Retina (tissue), 1 donor: ENCODE data around the gene TPPP3.
"Not testable (repeated sequence)": the region's sequence is repeated elsewhere in the genome, so short reads cannot be mapped to it uniquely, and the experiment has no call there.

Experiments
- DNase-seq: peaks from one replicate; pipeline ENCODE4 v3.0.0-alpha.2; 2016

TPPP3 gene

DNA sequence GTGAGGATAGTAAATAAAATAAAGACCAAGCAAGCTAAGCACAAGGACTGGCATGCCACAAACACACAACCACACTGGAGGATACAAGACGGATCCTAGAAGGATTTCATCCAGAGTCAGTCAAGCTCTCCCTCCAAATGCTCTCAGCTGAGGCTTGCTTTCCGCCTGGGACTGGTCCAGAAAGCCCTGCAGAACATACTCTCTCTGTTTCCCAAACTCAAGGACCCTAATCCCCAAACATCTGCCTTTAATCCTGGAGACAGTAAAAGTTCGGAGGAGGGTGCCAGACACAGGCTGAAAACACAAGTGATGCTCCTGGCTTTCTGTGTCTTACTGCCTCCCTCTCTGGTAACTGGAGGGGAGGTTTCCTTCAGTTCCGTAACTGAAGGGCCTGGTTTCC is 32.3 kb upstream of the TPPP3 start:
- DNase-seq = no peak

DNA sequence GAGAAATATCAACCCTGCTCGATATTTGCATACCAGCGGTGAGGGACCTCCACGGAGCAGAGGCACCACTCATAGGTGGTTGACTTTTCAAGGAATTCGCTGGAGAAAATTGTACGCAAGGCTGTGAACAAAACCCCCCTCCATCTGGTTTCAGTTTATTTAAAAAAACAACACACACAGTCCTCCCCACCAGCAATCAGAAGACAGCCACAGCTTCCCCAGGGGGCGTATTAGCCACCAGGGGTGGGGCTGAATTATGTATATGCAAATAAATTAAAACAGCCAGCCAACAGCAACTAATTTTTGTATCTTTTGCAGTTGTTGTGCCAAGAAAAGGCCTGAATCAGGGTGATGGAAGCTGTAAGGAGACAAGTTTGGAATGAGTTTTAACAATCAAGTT is 31.8 kb upstream of the TPPP3 start:
- DNase-seq = no peak

DNA sequence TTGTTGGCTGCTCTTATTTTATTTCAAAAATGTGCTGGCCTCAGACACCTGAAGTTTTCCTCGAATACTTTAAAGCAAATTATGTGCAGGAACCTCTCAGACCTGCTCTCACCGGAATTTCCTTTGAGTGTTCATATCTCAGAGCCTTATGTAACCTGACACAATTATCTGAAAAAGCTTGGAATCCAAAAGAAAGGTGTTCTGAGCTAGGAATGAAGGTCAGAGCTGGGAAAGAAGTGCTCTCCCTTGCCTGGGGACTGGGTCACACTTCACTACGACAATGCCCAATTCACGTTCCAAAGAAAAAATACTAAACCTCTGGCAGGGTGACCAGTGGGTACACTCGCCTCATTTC is 30.9 kb upstream of the TPPP3 start:
- no peak for DNase-seq

DNA sequence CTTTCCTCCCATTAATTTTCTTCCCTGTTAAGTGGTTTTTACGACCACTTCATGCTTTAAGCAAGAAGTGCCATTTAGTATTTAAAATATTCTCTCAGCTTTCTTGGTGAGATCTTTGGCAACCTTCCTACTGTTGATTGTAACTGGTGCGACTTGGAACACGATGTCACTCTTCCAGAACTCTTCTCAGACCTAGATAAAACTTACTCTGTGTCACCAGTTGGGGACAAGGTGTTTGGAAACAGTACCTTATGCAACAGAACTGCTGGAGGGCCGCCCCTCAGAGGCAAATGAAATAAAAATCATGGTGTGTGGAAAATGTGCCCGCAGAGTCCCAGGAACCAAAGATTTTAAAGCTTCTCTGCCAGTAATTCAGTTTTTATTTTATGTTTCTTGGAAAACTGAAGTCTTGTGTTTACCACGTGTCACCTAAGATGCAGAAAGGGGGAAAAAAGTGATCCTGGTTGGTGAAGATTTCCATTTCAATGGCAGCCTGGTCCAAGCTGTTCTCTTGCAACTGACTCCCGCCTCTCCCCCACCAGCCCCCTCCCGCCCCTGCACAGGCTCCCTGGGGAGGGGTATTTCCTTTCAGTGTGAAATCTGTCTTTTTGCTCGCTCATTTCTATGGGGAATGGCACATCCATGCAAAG is 30.4 kb upstream of the TPPP3 start:
- DNase-seq = no peak

DNA sequence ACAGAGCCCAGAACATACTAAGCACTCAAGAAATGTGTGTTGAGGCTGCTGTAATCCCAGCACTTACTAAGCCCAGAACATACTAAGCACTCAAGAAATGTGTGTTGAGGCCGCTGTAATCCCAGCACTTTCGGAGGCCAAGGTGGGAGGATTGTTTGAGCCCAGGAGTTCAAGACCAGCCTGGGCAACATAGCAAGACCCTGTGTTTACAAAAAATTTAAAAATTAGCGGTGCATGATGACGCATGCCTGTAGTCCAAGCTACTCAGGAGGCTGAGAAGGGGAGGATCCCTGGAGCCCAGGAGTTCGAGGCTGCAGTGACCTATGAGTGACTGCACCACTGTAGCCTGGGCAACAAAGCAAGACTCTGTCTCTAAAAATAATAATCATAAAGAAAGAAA is 29.7 kb upstream of the TPPP3 start:
- DNase-seq = no peak

DNA sequence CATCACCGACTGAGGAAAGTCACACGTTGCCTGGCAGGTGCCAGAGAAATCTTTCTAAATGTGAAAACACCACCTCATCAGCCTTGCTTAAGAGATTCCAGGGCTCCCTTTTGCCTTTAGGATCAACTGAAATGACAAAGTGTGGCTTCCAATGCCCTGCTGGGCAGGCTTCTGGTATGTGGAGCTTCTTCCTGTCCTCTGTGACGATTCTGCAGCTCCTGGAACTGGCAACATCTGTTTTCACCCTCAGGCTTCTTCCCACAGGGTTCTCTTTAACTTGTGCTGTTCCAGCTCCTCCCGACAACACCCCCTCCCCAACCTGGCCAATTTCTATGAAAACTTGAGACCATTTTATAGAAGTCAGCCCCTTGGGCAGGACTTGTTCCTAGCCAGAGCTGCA is 27.7 kb upstream of the TPPP3 start:
- no peak for DNase-seq

DNA sequence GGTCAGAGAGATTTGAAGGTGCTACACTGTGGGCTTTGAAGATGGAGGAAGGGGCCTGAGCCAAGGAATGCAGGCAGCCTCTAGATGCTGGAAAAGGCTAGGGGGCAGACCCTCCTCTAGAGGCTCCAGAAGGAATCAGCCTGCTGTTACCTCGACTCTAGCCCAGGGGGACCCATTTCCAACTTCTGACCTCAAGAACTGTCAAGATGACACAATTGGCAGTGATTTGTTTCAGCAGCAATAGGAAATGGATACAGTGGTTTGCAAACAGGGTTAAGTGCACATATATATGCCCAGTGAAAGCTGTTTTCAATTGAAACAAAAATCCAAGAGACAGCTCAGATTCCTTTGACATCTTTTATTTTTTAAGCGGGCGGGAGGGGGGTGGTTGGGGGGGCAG is 26.6 kb upstream of the TPPP3 start:
- DNase-seq = no peak

DNA sequence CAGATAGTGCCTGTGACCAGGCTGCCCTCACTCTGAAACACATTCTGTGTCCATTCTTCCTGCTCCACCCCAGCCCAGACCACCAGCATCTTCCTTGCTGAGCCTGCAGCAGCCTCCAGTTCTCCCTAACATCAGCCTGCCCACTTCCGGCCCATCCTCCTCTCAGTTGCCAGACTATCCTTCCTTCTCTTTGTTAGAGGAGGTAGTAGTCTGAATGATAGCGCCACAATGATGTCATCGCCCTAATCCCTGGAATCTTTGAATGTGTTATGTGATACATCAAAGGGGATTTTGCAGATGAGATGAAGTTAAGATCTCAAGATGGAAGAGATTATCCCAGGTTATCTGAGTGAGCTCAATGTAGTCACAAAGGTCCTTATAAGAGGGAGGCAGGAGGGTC is 26.2 kb upstream of the TPPP3 start:
- no peak for DNase-seq

DNA sequence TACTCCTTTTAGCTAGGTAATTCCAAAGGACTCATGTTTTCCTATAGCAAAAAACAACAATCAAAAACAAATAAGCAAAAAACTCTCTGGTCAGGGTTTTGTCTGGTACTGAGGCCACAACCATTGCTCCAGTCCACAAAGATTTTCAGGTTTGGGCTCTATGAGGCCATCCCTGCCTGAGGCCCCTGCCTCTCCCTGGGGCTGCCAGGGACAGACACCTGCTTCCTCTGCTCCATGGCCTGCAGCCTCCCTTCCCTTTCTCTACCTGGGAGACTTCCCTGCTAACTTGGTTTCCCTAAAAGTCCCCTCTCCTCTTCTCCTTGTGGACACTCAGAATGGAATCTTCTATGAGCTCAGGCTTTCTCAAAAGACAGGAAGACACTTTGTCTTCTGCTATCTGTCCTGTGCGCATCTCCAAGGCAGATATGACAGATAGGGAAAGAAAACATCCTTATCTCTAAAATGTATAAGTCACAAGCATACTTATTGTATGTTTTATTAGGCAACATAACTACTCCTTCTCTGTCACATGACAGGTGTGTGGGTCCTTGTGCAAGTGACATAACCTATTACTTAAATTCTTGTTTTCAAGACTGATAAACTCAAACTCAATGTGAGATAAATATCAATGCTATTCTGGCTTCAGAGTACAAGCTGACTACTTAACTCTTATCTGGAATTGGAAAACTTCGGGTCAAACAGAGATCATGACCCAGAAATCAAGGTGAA is 24.2 kb upstream of the TPPP3 start:
- DNase-seq = no peak

DNA sequence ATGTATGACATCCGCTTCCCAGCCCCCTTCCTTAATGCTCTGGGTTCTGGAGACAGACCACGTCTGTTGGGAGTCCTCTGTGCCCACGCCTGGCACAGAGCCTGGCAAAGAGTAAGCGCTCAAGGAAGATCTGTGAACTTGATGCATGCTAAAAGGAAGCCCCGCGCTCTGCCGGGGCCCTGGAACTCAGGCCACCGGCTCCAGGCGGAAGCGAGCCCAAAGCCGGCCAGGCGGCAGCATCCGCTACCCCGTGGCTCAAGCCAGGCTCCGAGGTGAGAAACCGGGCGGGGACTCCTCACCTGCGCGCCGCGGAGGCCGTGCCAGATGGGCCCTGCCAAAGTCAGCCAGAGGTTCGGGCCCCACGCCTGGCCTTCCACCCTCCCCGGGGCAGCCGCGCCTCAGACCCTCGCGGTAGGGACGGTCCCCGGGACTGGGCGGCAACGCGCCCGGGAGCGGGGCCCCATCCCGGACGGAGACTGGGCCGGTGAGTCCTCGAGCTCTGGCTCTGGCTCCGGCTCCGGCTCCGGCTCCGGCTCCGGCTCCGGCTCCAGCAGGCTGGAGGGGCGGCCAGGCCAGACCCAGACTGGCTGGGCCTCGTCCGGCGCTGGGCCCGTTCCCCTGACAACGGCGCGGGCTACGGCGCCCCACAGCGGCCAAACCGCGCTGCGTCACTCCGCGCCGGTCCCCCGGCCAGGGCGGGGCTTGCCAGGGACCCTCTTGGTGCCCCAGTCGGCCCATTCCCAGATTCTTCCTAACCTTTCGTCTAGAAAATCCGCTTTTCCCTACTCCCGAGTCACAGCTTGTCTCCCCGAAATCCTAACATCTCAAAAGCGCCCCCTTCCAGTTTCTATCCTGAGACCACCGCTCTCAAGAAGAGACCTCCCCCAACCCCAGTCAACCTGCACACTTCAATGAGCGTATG is 22.8 kb upstream of the TPPP3 start, which contains the start of gene ZDHHC1:
Gene ZDHHC1 (minus strand): TSS at position 606 of the 922 bp plus-strand sequence. CDS start 8,702 bp downstream, outside the sequence.
- peak; percentile 96 for DNase-seq

DNA sequence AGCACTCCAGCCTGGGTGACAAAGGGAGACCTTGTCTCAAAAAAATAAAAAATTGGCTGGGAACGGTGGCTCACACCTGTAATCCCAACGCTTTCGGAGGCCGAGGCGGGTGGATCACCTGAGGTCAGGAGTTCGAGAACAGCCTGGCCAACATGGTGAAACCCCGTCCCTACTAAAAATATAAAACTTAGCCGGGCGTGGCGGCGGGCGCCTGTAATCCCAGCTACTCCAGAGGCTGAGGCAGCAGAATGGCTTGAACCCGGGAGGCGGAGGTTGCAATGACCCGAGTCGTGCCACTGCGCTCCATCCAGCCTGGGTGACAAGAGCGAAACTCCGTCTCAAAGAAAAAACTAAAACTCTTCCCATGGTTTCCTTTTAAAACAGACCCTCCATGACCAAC is 22.1 kb upstream of the TPPP3 start:
- not testable (repeated sequence) for DNase-seq

DNA sequence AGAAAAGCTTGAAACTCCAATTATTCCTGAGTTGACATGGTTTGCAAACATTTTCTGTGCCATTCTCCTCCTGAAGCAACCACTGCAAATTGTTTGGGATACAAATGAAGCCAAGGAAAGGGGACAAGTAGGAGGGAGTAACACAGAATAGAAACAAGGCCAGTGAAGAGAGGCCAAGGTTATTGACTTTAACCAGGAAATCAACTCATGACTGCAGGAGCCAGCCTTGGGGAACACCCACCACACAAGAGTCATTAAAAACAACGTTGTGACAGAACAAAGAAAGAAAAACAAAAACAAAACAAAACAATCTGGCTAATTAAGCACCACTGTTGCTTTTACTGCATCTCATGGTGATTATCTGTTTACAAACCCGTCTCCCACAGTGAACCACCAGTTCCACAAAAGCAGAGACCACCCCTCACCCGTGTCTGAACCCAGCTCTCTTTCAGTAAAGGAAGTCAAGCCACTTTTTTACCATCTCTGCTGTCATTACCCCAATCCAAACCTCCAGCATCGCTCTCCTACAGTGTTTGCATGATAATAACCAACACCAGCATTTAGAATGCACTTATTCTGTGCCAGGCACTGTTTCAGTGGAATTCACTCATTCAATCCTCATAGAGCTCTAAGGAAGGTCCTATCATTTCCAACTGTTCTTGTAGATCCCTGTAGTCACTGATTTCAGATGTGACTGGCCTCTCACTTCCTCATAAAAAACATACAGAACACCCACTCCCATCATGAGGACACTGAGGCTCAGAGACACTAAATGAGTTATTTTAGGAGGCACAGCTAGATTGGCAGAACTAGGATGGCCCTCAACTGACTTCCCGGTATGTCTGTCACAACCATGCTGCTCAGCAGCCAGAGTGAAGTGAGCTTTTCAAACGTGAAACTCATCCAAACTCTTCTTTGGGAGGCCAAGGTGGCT is 20.9 kb upstream of the TPPP3 start:
- no peak for DNase-seq

DNA sequence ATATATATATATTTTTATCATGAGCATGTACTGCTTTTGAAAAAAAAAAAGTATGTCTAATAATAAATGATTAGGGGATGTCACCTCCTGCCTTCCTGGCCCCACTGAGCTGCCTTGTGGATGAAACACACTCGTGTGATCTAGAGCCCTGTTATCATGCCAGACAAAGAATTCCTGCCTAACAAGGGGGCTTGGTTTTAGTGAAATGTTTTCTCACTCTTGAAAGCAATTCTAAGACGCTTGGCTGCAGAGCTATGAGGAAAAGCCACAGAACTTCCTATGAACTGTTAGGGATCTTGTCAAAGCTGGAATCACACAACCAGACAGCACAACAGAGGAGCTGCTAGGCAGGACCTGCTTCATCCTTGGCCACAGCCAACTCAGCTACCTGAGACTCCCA is 19.0 kb upstream of the TPPP3 start:
- no peak for DNase-seq

DNA sequence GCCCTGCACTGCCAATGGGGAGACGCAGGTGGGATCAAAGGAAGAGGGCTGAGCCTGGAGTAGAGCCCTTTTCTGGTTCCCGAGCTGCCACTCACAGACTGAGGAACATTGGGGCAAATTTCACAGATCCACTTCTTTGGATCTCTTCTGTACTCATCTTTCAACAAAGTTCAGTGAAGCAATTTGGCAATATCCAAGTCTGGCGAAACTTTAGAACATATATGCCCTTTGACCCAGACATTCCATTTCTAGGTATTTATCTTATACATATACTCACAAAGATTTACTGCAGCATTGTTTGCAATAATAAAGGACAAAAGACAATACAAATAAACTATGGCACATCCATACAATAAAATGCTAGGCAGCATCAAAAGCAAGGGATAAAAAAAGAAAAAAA is 18.0 kb upstream of the TPPP3 start:
- DNase-seq = no peak

DNA sequence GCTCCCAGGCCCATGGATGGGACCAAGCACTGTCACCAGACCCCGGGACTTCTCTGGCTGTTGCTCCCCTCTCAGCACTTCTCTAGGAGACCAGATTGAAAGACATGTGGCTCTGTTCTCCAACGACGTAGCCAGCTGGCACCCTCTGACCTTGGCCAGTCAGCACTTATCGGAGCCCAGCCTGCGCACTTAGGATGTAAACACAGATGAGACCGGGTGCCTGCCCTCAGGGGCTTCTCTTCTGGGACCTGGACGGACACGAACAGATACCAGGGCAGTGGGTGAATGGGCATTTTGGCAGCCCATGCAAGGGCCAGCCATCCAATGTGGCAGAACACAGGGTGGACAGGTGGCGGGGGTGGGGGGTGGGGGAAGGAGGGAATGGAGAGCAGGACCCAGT is 16.3 kb upstream of the TPPP3 start:
- no peak for DNase-seq

DNA sequence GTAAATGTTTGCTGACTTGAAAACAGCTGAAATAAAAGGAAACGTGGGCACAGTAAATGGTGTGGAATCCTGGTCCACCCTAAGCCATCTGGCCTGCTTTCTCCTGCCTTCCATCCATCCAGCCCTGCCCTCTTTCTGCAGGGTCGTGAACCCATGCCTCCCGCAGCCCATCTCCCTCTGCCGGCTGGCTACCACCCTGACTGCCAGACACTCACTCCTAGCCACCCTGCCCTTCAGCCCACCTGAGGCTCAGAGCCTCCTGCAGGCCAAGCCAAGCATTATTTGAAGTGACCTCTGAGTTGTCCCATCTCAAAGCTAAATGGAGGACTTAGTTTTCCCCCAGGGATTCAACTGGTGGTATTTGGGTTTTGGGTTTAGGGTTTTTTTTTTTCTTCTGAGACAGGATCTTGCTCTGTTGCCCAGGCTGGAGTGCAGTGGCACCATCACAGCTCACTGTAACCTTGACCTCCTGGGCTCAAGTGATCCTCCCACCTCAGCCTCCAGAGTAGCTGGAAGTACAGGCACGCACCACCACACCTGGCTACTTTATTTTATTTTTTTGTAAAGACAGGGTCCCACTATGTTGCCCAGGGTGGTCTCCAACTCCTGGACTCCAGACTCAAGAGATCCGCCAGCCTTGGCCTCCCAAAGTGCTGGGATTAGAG is 14.6 kb upstream of the TPPP3 start:
- no peak for DNase-seq

DNA sequence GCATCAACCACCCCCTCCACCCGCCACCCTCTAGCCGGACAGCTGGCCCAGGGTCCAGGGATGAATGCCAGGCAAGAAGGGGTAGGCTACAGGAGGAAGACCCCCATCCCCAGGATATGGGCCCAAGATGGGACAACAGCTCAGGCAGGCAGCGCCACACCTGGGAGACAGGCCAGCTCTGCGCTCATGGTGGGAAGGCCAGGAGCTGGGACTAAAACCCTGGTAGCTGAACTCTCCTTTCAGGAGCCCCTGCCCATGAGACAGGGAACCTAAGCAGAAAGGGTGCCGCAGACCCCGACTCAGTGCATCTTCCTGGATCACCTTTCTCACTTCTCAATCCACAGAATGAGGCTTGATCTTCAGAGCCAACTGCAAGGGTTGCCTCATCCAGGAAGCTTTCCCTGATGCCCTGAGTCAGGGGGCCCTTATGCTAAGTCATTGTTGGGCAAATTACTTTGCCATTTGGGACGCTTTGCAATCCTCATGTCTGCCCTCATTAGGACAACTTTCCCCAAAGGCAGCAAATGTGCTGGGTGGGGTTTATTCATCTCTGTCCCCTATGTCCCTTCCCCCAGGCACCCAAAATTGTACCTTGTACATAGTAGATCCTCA is 14.0 kb upstream of the TPPP3 start:
- DNase-seq = no peak

DNA sequence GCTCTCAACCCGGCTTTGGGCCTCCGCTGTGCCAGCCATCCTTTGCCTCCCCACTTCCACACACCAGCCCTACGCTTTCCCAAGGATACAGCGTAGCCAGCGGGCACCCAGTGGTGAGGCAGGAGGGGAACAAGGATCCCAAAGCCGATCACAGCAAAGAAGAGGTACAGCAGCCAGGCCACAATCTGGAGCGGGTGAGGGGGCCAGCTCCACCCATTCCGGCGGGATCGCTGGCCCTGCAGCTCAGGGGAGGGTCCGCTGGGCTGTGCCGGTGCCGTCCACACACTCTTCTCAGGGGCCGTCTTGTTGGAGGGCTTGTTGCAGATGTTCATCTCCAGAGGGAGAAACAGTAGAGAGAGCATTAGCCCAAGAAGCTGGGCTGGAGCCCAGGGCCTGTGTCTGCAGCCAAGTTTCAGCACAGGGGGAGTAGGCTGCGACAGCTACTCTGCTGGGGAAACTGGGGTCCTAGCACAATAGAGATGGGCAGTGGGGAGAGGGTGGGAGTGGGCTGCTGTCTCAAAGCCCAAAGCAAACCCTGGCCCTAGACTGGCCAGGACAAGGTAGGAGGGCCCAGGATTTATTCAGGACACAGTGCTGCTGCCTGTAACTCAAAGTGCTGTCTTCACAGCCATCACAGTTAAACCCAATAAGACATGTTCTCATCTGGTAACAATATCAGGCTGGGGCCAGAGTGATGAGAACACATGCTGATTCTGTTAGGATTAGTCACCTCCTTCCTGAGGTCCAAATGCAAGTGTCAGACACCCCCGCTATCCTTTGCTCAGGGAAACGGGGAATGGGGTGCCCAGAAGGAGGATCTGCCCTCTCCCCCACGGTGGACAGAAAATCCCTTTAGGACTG is 13.0 kb upstream of the TPPP3 start:
- no peak for DNase-seq

DNA sequence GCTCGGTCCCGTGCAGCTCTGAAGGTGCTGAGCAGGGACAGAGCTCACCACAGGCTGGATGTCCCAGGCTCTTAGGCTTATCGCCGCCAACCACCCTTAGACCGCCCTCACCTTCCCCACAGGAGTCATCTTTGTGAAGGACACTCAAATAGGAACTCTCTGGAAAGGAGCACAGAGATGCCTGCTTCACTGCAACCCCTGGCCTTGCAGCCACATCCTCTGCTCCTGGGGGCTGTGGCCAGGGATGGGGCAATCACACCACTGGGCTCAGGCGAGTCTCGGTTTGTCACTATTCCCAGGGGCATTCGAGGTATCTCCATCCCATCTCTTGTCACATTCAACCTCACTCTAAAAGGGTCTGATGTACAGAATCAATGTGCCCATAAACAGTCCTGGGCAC is 12.0 kb upstream of the TPPP3 start:
- DNase-seq = no peak

DNA sequence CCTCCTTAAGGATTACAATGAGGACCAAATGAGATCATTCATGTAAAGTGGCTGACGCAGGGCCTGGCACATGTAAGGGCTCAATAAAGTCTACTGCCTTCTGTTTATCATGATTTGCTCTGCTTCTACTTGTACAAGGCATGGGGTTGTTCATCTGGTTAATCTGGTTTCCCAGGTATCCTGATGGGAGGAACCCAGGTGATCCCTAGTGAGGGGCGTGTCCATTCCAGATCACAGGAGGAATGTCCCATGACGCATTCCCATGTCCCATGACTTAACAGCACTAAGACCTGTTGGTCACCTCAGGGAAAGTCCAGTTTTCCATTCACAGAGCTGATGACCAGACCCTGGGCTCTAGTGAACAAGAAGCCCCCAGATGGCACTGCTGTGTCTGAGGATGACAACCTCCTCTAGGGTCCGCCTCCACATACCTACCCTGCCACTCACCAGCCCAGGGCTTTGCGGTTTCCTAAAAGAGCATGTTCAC is 11.5 kb upstream of the TPPP3 start:
- no peak for DNase-seq
